ENCODE measurements around the gene MTMR3.

Gene MTMR3

DNA sequence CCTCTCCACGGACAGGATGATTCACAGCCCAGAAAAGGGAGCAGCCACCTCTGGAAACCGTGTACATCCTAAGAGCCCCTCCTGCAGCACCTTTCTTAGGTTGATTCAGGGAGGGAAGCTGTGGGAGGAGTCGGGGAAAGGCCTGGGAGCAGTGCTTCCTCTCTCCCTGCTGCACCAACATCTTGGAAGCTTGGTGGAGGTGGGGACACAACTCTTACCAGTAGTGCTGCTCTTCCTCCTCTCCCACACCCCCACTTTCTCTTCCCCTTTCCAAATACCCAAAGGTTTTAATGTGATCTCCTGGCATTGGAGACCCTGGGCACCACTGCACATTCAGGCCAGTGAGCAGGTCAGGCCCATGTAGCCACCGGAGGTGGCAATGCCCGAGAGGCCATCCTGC is 150.9 kb downstream of the MTMR3 start:
- H3K27ac ChIP-seq, result no peak overlapping the region
- TF ChIP-seq, protein P1, sequence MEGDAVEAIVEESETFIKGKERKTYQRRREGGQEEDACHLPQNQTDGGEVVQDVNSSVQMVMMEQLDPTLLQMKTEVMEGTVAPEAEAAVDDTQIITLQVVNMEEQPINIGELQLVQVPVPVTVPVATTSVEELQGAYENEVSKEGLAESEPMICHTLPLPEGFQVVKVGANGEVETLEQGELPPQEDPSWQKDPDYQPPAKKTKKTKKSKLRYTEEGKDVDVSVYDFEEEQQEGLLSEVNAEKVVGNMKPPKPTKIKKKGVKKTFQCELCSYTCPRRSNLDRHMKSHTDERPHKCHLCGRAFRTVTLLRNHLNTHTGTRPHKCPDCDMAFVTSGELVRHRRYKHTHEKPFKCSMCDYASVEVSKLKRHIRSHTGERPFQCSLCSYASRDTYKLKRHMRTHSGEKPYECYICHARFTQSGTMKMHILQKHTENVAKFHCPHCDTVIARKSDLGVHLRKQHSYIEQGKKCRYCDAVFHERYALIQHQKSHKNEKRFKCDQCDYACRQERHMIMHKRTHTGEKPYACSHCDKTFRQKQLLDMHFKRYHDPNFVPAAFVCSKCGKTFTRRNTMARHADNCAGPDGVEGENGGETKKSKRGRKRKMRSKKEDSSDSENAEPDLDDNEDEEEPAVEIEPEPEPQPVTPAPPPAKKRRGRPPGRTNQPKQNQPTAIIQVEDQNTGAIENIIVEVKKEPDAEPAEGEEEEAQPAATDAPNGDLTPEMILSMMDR (conservative IDR thresholded peaks at IDR 0.05), result no peak

DNA sequence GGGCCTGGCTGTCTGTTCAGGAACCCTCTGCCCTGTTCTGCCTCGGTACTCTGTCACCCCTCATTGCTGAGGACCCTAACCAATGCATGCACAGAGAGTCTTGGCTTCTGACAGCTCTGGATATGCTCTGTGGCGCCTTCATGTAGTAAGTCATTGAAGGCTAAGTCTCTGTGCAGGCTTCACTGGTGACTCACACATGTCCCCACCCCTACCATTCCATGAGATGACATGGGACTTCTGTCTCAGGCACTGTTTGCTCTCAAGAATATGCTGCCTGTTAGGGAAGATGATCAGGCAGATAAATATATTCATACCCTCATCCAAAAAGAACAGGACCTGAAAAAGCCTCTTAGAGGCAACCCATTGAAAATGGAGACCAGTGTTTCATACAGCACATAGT is 153.7 kb downstream of the MTMR3 start:
- TF ChIP-seq, protein P1 (conservative IDR thresholded peaks at IDR 0.05), result no peak
- no peak overlapping the region for H3K27ac ChIP-seq

DNA sequence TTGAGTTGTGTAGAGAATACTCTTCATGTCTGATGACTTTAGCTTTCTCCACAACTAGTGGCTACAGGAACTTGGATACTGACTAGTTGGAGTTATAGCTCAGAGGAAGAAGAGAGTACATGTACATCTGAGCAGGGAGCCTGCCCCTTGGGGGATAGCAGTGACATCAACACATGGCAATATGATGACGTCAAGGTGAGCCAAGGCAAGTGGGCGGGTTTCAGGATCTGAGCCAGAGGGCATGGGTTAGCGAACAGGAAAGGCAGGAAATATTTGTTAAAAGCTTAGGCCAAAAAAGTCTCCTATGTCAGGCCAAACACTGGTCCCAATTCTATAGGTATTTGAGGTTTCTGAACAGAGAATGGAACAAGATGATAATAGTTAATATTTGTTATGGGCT is 155.2 kb downstream of the MTMR3 start:
- H3K27ac ChIP-seq, result no peak overlapping the region
- TF ChIP-seq, protein P1 (conservative IDR thresholded peaks at IDR 0.05), result no peak

DNA sequence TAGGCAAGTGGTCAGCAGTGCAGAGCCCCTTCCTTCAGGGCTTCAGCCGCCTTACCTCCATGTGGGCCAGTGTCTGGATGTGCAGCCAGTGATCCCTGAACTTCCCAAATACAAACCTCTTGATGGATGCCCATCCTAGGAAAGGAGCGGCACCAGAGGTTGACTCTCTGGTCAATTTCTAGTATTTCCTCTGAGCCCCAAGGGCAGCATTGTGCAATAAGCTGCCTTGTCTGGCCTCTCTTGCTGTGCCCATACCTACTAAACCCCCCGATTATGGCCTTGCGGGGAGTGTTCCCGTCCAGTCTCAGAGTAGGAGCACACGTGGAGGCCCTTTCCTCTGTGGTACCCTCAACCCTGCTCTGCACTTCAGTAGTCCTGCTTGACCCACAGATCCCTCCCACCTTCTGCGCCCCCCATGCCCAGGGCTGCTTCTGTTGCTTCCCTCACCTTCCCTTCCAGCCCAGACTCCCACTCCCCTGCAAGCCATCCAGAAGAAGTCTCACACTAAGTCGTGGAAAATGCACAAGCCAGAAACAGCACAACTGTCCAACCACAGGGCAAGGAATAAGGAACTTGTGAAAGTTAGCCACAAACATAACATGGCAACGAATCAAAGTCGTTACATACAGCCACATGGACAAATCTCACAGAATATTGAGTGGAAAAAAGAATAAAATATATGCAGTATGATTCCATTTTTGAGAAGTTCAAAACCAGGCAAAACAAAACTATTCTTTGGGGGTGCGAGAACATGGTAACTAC is 157.7 kb downstream of the MTMR3 start:
- TF ChIP-seq, protein P1 (conservative IDR thresholded peaks at IDR 0.05), result no peak
- no peak overlapping the region for H3K27ac ChIP-seq

DNA sequence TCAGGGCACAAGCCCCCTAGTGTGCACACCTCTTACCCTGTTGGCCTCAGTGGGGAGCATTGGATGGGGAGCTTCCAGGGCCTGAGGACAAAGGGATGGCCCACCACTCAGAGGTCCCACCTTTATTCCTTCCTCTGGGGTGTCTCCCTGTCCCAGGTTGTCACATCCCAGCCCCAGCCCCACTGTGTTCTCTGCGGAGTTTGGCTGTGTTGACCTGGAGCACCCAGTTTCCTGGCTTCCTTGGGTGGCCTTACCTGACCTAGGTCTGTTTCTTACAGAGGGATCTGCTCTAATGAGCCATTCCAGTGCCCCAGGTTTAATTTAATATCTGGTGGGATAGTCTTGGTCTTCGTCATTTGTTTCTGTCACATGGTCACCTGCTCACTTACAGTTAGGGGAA is 158.5 kb downstream of the MTMR3 start:
- TF ChIP-seq, protein P1 (conservative IDR thresholded peaks at IDR 0.05), result no peak
- no peak overlapping the region for H3K27ac ChIP-seq

DNA sequence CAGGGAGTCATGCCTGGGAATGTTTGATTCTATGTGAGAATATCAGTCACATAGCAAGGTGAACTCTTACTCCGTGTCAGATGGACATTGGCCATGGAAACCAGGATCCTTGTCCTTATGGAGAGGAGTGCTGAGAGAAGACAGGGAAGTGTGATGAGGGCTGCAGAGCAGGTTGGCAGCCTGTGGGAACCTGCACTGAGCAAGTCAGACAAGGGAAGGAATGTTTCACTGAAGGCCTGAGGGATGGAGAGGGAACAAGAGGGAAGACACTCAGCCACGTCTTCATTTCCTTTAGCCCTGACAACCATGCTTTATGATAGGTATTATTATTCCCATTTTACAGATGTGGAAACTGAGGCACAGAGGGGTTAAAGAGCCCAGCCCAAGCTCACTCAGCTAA is 158.9 kb downstream of the MTMR3 start:
- no peak overlapping the region for H3K27ac ChIP-seq
- TF ChIP-seq, protein P1 (conservative IDR thresholded peaks at IDR 0.05), result no peak

DNA sequence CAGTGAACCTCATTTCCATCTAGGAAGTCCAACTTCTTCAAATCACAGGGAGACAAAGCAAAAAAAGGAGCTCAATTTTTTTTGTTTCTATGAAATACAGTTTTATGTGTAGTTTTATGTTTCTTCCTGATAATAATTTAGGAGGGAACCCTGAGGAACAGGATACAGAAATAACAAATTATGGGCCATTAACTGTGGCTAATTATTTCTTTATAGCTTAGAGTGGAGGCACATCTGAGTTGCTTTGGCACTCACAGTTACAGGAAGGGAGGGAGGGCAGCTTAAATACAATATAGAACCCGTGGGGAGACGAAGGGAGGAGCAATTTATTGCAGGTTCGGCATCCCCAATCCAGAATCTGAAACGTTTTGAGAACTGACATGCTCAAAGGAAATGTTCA is 160.2 kb downstream of the MTMR3 start:
- H3K27ac ChIP-seq, result no peak overlapping the region
- TF ChIP-seq, protein P1 (conservative IDR thresholded peaks at IDR 0.05), result no peak
